HUES48 (cell line): ENCODE results near the gene MT1X.
"Not testable (repeated sequence)": the region's sequence is repeated elsewhere in the genome, so short reads cannot be mapped to it uniquely, and the experiment has no call there.

Source experiments
- H3K27ac ChIP-seq: one replicate; pipeline ENCODE4 v1.7.0; 2013; ENCODE audit warnings: low read depth, low read length, inconsistent platforms
- H3K27me3 ChIP-seq: 2 replicates; pipeline ENCODE4 v1.6.1; 2013; ENCODE audit warnings: mild to moderate bottlenecking, low read length; ENCODE audit not compliant: control insufficient read depth, insufficient read depth
- H3K36me3 ChIP-seq: 2 replicates; pipeline ENCODE4 v1.6.1; 2013; ENCODE audit warnings: low read length; ENCODE audit not compliant: control insufficient read depth, insufficient read depth
- H3K4me1 ChIP-seq: 2 replicates; pipeline ENCODE4 v1.6.1; 2013; ENCODE audit warnings: mild to moderate bottlenecking, low read length; ENCODE audit not compliant: control insufficient read depth, insufficient read depth
- H3K4me3 ChIP-seq: 2 replicates; pipeline ENCODE4 v1.5.1; 2013; ENCODE audit warnings: mild to moderate bottlenecking, low read depth, low read length
- H3K9ac ChIP-seq: 2 replicates; pipeline ENCODE4 v1.6.1; 2013; ENCODE audit warnings: mild to moderate bottlenecking, low read depth, low read length, moderate library complexity
- H3K9me3 ChIP-seq: 2 replicates; pipeline ENCODE4 v1.6.1; 2013; ENCODE audit warnings: low read length; ENCODE audit not compliant: control insufficient read depth, insufficient read depth

The MT1X gene

DNA sequence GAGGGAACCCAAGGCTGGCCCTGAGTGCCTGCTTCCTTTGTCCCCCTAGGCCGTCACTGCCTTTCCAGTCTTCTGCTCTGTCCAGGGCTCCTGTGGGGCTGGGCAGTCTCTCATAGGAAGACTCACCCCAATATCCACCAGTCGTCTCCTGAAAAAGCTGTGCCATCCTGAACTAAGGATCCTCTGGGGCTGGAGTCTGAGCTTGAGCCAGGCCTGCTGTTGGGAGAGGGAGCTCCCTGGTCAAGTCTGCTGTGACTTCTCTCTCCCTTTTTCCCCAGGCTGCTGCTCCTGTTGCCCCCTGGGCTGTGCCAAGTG, 11.7 kb upstream of the MT1X start:
- no peak overlapping the region for H3K4me3 ChIP-seq
- no peaks in the 10 kb centered on the region for H3K9me3 ChIP-seq
- H3K9ac ChIP-seq = no peak overlapping the region
- peaks cover 96% of the 10 kb centered on the region for H3K27me3 ChIP-seq
- peaks cover 22% of the 10 kb centered on the region for H3K4me1 ChIP-seq
- H3K36me3 ChIP-seq = no peaks in the 10 kb centered on the region
- no peak overlapping the region for H3K27ac ChIP-seq

DNA sequence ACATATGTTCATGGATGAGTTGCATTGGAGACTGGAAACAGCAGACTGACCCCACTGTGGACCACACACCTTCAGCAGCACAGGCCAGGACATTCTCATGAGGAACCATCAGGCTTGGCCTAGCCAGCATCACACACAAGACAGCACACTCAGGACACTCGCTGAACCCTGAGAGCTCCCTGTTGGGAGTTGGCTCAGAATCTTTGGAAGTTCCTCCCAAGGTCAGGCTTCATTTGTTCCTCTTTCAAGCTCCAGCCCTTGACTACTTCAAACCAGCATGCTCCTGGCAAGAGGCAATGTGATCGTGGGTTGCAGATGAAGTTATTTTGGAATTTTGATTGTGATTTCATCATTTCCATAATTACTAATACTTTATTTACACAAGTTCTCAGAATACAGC, 10.6 kb upstream of the MT1X start:
- not testable (repeated sequence) for H3K4me3 ChIP-seq, H3K36me3 ChIP-seq, H3K9me3 ChIP-seq, H3K9ac ChIP-seq, H3K27ac ChIP-seq
- Histone ChIP-seq H3K4me1 (peaks cover 22% of the 10 kb centered on the region), H3K27me3 (peaks cover 95% of the 10 kb centered on the region)

- H3K9me3 ChIP-seq, H3K36me3 ChIP-seq: not testable (repeated sequence)
- peaks cover 95% of the 10 kb centered on the region for H3K27me3 ChIP-seq
These were observed 10.1 kb upstream of the MT1X start for GRCh38 chr16:56672171-56672570.

GRCh38 chr16:56672761-56673536, 9.3 kb upstream of the MT1X start:
- peaks cover 95% of the 10 kb centered on the region for H3K27me3 ChIP-seq
- no peak overlapping the region for H3K4me3 ChIP-seq
- H3K27ac ChIP-seq = no peak overlapping the region
- no peaks in the 10 kb centered on the region for H3K36me3 ChIP-seq
- no peak overlapping the region for H3K9ac ChIP-seq
- peaks cover 18% of the 10 kb centered on the region for H3K4me1 ChIP-seq
- no peaks in the 10 kb centered on the region for H3K9me3 ChIP-seq

More at GRCh38 chr16:56672171-56672570, 10.1 kb upstream of the MT1X start:
- H3K4me3 ChIP-seq, H3K27ac ChIP-seq, H3K9ac ChIP-seq: not testable (repeated sequence)
- peaks cover 22% of the 10 kb centered on the region for H3K4me1 ChIP-seq

- H3K4me3 ChIP-seq = no peak overlapping the region
- H3K27ac ChIP-seq = no peak overlapping the region
- H3K36me3 ChIP-seq = no peaks in the 10 kb centered on the region
- peaks cover 90% of the 10 kb centered on the region for H3K27me3 ChIP-seq
- no peak overlapping the region for H3K9ac ChIP-seq
- peaks cover 14% of the 10 kb centered on the region for H3K4me1 ChIP-seq
- no peaks in the 10 kb centered on the region for H3K9me3 ChIP-seq
These were observed 8.3 kb upstream of the MT1X start for GRCh38 chr16:56673921-56674320.

- not testable (repeated sequence) for H3K9ac ChIP-seq, H3K4me3 ChIP-seq, H3K27ac ChIP-seq, H3K36me3 ChIP-seq, H3K9me3 ChIP-seq
- H3K27me3 ChIP-seq = peaks cover 89% of the 10 kb centered on the region
- H3K4me1 ChIP-seq = peaks cover 13% of the 10 kb centered on the region
These were observed 7.7 kb upstream of the MT1X start for GRCh38 chr16:56674570-56674969.

DNA sequence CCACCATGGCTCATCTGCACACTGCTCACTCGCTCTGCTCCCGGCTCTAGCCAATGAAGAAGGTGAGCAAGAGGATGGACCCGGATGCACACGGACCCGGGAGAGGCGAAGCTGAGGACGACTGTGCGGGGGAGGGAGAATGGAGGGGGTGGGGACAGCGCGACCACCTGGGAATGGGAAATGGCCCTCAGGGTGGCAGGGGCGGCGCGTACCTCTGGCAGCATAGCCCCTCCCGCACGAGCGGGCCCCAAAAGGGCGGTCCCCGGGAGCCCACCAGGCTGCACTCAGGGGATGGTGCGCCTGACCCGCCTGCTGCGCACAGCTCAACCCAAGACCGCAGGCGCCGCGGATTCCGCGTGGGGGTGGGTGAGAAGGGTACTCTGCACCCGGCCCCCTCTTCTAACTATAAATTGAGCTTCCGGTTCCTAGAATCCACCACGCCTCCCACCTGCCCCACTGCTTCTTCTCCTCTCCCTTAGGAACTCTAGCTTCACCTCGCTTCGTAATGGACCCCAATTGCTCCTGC, 6.5 kb upstream of the MT1X start:
- Histone ChIP-seq H3K27me3 (peaks cover 89% of the 10 kb centered on the region), H3K4me3 (peak overlapping the region; percentile 67), H3K36me3 (no peaks in the 10 kb centered on the region), H3K27ac (no peak overlapping the region), H3K4me1 (peaks cover 6% of the 10 kb centered on the region), H3K9ac (0 out of 2 replicates have a peak overlapping the region, but pooled peaks have one; percentile 28), H3K9me3 (no peaks in the 10 kb centered on the region)

DNA sequence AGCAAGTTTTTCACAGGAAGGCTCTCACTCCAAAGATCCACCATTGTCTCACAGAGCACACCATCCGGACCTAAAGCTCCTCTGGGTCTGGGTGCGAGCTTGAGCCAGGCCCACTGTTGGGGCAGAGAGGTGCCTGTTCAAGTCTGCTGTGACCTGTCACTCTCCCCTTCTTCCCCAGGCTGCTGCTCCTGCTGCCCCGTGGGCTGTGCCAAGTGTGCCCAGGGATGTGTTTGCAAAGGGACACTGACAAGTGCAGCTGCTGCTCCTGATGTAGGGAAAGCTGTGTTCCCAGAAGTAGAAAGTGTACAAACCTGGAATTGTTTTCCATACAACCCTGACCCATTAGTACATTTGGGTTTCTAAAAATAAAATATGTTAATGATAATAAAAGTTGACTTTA, 4.8 kb upstream of the MT1X start:
- Histone ChIP-seq H3K27ac (no peak overlapping the region), H3K27me3 (peaks cover 89% of the 10 kb centered on the region), H3K4me3 (no peak overlapping the region), H3K9me3 (no peaks in the 10 kb centered on the region), H3K4me1 (peaks cover 11% of the 10 kb centered on the region), H3K9ac (no peak overlapping the region), H3K36me3 (no peaks in the 10 kb centered on the region)

DNA sequence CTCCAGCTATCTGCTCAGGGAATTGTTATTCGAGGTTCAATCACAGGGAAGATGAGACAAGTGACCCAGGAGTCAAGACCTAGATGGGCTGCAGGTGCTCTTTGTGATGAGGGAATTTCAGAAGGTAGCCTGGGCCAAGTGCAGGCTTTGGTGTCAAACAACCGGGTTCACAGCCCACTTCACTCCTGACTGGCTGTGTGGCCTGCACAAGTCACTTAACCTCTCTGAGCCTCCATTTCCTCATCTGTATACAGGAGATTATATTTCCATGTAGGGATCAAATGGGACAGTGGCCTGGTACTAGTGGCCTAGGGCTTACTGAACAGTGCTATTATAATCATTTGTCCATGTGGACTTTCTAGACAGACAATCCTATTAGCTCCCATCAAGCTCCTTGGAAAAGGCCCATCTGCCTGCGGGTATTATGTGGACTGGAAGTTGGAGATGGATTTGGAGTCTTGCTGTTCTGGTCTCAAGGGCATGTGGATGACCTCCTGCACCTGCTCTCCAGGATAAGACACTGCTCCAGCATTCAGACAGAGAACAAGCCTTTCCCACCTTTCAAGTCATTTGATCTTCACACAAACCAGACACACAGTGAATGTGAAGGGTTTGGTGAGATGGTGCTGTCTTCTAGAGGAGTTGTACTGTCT, 3.1 kb upstream of the MT1X start:
- Histone ChIP-seq H3K4me3 (no peak overlapping the region), H3K27me3 (peaks cover 86% of the 10 kb centered on the region), H3K36me3 (no peaks in the 10 kb centered on the region)

DNA sequence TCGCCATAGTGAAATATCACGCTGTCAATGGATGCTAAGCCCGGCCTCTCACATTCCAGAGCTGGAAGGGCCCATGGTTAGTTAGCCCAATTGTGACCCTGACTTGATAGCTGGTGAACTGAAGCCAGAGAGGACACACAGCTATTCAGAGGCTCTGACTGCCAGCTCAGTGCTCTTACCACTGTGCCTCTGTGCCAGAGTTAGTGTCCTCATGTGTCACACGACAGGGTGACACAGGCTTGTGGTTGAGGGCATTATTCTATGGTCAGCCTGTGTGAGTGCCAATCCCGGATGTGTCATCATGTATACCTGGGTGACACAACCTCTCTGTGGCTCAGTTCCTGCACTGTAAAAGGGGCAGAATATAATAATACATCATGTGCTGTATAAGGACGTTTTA, 2.5 kb upstream of the MT1X start:
- Histone ChIP-seq H3K27me3 (peaks cover 83% of the 10 kb centered on the region), H3K4me3 (no peak overlapping the region), H3K9ac (no peak overlapping the region), H3K9me3 (no peaks in the 10 kb centered on the region), H3K27ac (no peak overlapping the region), H3K4me1 (peaks cover 20% of the 10 kb centered on the region), H3K36me3 (no peaks in the 10 kb centered on the region)

More for the DNA sequence above, 3.1 kb upstream of the MT1X start:
- peaks cover 20% of the 10 kb centered on the region for H3K4me1 ChIP-seq
- no peak overlapping the region for H3K27ac ChIP-seq
- H3K9ac ChIP-seq = no peak overlapping the region
- no peaks in the 10 kb centered on the region for H3K9me3 ChIP-seq

GRCh38 chr16:56682703-56683397, 580 bp downstream of the MT1X start:
- Histone ChIP-seq H3K27ac (no peak overlapping the region), H3K9ac (peak overlapping the region; percentile 43), H3K9me3 (no peaks in the 10 kb centered on the region), H3K27me3 (peaks cover 55% of the 10 kb centered on the region), H3K4me1 (peaks cover 15% of the 10 kb centered on the region), H3K36me3 (no peaks in the 10 kb centered on the region), H3K4me3 (peak overlapping the region; percentile 81)
